Loucy (cell line): Measurements from ENCODE around the gene SSBP2.

ENCODE experiments used
- H2AFZ ChIP-seq: fragments of 200-600 bp; sonication (generic); 2 replicates; pipeline ENCODE4 v1.6.0; 2016; ENCODE audit warnings: antibody characterized with exemption, mild to moderate bottlenecking, low read length, moderate library complexity
- H3F3A ChIP-seq: fragments of 200-600 bp; 2 replicates; pipeline ENCODE4 v1.6.0; 2016; ENCODE audit warnings: antibody characterized with exemption, low read depth, mild to moderate bottlenecking
- H3K27me3 ChIP-seq: fragments of 200-600 bp; sonication (generic); 2 replicates; pipeline ENCODE4 v1.6.1; 2014; ENCODE audit warnings: low read length, mild to moderate bottlenecking; ENCODE audit not compliant: insufficient read depth, poor library complexity, severe bottlenecking
- H3K36me3 ChIP-seq: fragments of 200-600 bp; sonication (generic); 2 replicates; pipeline ENCODE4 v1.6.1; 2016; ENCODE audit warnings: low read length; ENCODE audit not compliant: insufficient read depth
- H3K4me1 ChIP-seq: fragments of 200-600 bp; sonication (generic); 2 replicates; pipeline ENCODE4 v1.5.1; 2014; ENCODE audit warnings: low read length, mild to moderate bottlenecking; ENCODE audit not compliant: insufficient read depth, poor library complexity, severe bottlenecking
- H3K4me2 ChIP-seq: fragments of 200-600 bp; sonication (generic); 2 replicates; pipeline ENCODE4 v1.6.0; 2014; ENCODE audit warnings: antibody characterized with exemption, low read length, low read depth, mild to moderate bottlenecking; ENCODE audit not compliant: poor library complexity, severe bottlenecking
- H3K4me3 ChIP-seq: fragments of 200-600 bp; sonication (generic); 2 replicates; pipeline ENCODE4 v1.5.1; 2014; ENCODE audit warnings: low read length, mild to moderate bottlenecking, mixed read lengths; ENCODE audit not compliant: poor library complexity, severe bottlenecking
- H3K79me2 ChIP-seq: fragments of 200-600 bp; sonication (generic); 2 replicates; pipeline ENCODE4 v1.6.1; 2014; ENCODE audit warnings: low read length; ENCODE audit not compliant: insufficient read depth
- H3K9ac ChIP-seq: fragments of 200-600 bp; sonication (generic); 2 replicates; pipeline ENCODE4 v1.6.0; 2014; ENCODE audit warnings: mild to moderate bottlenecking, low read depth, low read length, moderate library complexity; ENCODE audit not compliant: poor library complexity, severe bottlenecking
- H3K9me2 ChIP-seq: fragments of 200-600 bp; sonication (generic); replicated peaks from 2 replicates; pipeline ENCODE4 v1.6.1; 2016; ENCODE audit warnings: low read depth, low read length, mixed read lengths
- H3K9me3 ChIP-seq: fragments of 200-600 bp; sonication (generic); 2 replicates; pipeline ENCODE4 v1.6.1; 2014; ENCODE audit warnings: mild to moderate bottlenecking, antibody characterized with exemption, low read length, low read depth; ENCODE audit not compliant: insufficient read depth
- H4K20me1 ChIP-seq: fragments of 200-600 bp; sonication (generic); 2 replicates; pipeline ENCODE4 v1.6.0; 2014; ENCODE audit warnings: antibody characterized with exemption, low read length, mild to moderate bottlenecking; ENCODE audit not compliant: insufficient read depth, poor library complexity, severe bottlenecking
- CTCF ChIP-seq: fragments of 200-600 bp; sonication (generic); conservative IDR thresholded peaks from 2 replicates; pipeline ENCODE4 v1.5.1; 2014; ENCODE audit warnings: mild to moderate bottlenecking, antibody characterized with exemption, low read length
- EZH2phosphoT487 ChIP-seq: fragments of 200-600 bp; IDR thresholded peaks from 2 replicates; pipeline ENCODE4 v1.6.1; 2018; ENCODE audit warnings: antibody characterized with exemption, mild to moderate bottlenecking, moderate library complexity, borderline replicate concordance

The SSBP2 gene

GRCh38 chr5:81435023-81435422 lies 315.9 kb downstream of the SSBP2 start:
- no peak overlapping the region for H3K9ac ChIP-seq
- peaks cover 28% of the 10 kb centered on the region for H3K36me3 ChIP-seq
- H3K27me3 ChIP-seq: no peaks in the 10 kb centered on the region
- H3K4me1 ChIP-seq: no peaks in the 10 kb centered on the region
- no peaks in the 10 kb centered on the region for H3K9me3 ChIP-seq
- no peaks in the 10 kb centered on the region for H4K20me1 ChIP-seq
- H3K4me3 ChIP-seq: no peak overlapping the region
- no peaks in the 10 kb centered on the region for H3K9me2 ChIP-seq
- TF ChIP-seq EZH2phosphoT487: no peak
- TF ChIP-seq CTCF: no peak
- no peak overlapping the region for H2AFZ ChIP-seq
- H3K79me2 ChIP-seq: no peaks in the 10 kb centered on the region
- H3K4me2 ChIP-seq: no peak overlapping the region
- no peaks in the 10 kb centered on the region; the same call in 1 of the 2 replicates for H3F3A ChIP-seq

- no peaks in the 10 kb centered on the region; the same call in 1 of the 2 replicates for H3F3A ChIP-seq
- H2AFZ ChIP-seq: no peak overlapping the region
- H3K9me3 ChIP-seq: no peaks in the 10 kb centered on the region
- peaks cover 7% of the 10 kb centered on the region for H3K4me1 ChIP-seq
- H3K36me3 ChIP-seq: peaks cover 44% of the 10 kb centered on the region; the same call in 1 of the 2 replicates
- H3K9me2 ChIP-seq: no peaks in the 10 kb centered on the region
- H3K4me2 ChIP-seq: no peak overlapping the region
- H3K79me2 ChIP-seq: no peaks in the 10 kb centered on the region
- H3K9ac ChIP-seq: no peak overlapping the region
- no peaks in the 10 kb centered on the region for H4K20me1 ChIP-seq
- TF ChIP-seq CTCF (no peak), EZH2phosphoT487 (no peak)
- H3K27me3 ChIP-seq: no peaks in the 10 kb centered on the region
- no peak overlapping the region for H3K4me3 ChIP-seq
Measured at GRCh38 chr5:81429985-81430384, 320.9 kb downstream of the SSBP2 start.

GRCh38 chr5:81429363-81429762 lies 321.5 kb downstream of the SSBP2 start:
- H4K20me1 ChIP-seq: no peaks in the 10 kb centered on the region
- no peak overlapping the region for H3K9ac ChIP-seq
- H3K4me1 ChIP-seq: peaks cover 7% of the 10 kb centered on the region
- no peak overlapping the region for H2AFZ ChIP-seq
- H3K36me3 ChIP-seq: peaks cover 38% of the 10 kb centered on the region; the same call in 1 of the 2 replicates
- H3K4me2 ChIP-seq: no peak overlapping the region
- TF ChIP-seq CTCF: no peak
- H3K4me3 ChIP-seq: no peak overlapping the region
- no peaks in the 10 kb centered on the region for H3K79me2 ChIP-seq
- H3F3A ChIP-seq: no peaks in the 10 kb centered on the region; the same call in 1 of the 2 replicates
- no peaks in the 10 kb centered on the region for H3K27me3 ChIP-seq
- no peaks in the 10 kb centered on the region for H3K9me3 ChIP-seq
- no peaks in the 10 kb centered on the region for H3K9me2 ChIP-seq
